Upper lobe of left lung (tissue), 4 donors: ENCODE measurements around the gene CAB39.

Experiments
- EP300 ChIP-seq, 4 donors: sonication (generic); formaldehyde crosslinking; IDR thresholded peaks; one replicate each; pipeline ENCODE4 v1.5.1; 2017; ENCODE audit warnings: antibody characterized with exemption in 4 of 4, control low read depth in 2 of 4
- POLR2AphosphoS5 ChIP-seq, 2 donors: sonication (generic); formaldehyde crosslinking; IDR thresholded peaks; one replicate each; pipeline ENCODE4 v1.5.1; 2017; ENCODE audit warnings: antibody characterized with exemption in 2 of 2
- TF ChIP-seq, protein P1 (sequence below), 6 experiments: fragments of 450-650 bp in 4 of 6; fragments of 200-600 bp in 2 of 6; sonication (generic) in 2 of 6; IDR thresholded peaks; one replicate each; pipeline ENCODE4 v1.5.1; 2016 to 2019; ENCODE audit warnings: antibody characterized with exemption in 6 of 6

GRCh38 chr2:230664844-230665243, 47.8 kb upstream of the CAB39 start:
- TF ChIP-seq EP300 (IDR thresholded peaks at IDR 0.05) (no peak), POLR2AphosphoS5 (IDR thresholded peaks at IDR 0.05) (no peak)
- TF ChIP-seq, protein P1, sequence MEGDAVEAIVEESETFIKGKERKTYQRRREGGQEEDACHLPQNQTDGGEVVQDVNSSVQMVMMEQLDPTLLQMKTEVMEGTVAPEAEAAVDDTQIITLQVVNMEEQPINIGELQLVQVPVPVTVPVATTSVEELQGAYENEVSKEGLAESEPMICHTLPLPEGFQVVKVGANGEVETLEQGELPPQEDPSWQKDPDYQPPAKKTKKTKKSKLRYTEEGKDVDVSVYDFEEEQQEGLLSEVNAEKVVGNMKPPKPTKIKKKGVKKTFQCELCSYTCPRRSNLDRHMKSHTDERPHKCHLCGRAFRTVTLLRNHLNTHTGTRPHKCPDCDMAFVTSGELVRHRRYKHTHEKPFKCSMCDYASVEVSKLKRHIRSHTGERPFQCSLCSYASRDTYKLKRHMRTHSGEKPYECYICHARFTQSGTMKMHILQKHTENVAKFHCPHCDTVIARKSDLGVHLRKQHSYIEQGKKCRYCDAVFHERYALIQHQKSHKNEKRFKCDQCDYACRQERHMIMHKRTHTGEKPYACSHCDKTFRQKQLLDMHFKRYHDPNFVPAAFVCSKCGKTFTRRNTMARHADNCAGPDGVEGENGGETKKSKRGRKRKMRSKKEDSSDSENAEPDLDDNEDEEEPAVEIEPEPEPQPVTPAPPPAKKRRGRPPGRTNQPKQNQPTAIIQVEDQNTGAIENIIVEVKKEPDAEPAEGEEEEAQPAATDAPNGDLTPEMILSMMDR (IDR thresholded peaks at IDR 0.05), result no peak
